Stimulated activated CD8-positive, alpha-beta memory T cell treated with anti-CD3 and anti-CD28 coated beads, Interleukin-4, amount 100 ng/mL, for 4 hours (primary cell): ENCODE results near the gene RALGPS1.

Experiments
- DNase-seq, 2 donors: peaks; one replicate each; pipeline ENCODE4 v3.0.0-alpha.2; 2020; ENCODE audit warnings: low read depth in 2 of 2, low spot score in 1 of 2

Gene RALGPS1

GRCh38 chr9:127199001-127199791 lies 284.6 kb downstream of the RALGPS1 start:
- DNase-seq = peak; percentile 49 to 69

GRCh38 chr9:127200106-127200862 lies 285.7 kb downstream of the RALGPS1 start:
- no peak for DNase-seq

GRCh38 chr9:127201071-127201541 lies 286.5 kb downstream of the RALGPS1 start:
- no peak for DNase-seq

GRCh38 chr9:127201731-127202130 lies 287.1 kb downstream of the RALGPS1 start:
- DNase-seq = no peak

- no peak for DNase-seq
Observed at GRCh38 chr9:127202461-127203169, 288.0 kb downstream of the RALGPS1 start.

GRCh38 chr9:127203681-127204327 lies 289.2 kb downstream of the RALGPS1 start:
- no peak for DNase-seq

GRCh38 chr9:127204771-127205470 lies 290.3 kb downstream of the RALGPS1 start:
- DNase-seq = no peak

- no peak for DNase-seq
Observed at GRCh38 chr9:127205952-127206351, 291.4 kb downstream of the RALGPS1 start.

- DNase-seq = no peak
Observed at GRCh38 chr9:127206666-127207065, 292.1 kb downstream of the RALGPS1 start.

GRCh38 chr9:127207734-127208410 lies 293.3 kb downstream of the RALGPS1 start:
- DNase-seq = no peak

GRCh38 chr9:127208416-127208815 lies 293.8 kb downstream of the RALGPS1 start:
- no peak for DNase-seq

- no peak for DNase-seq
Observed at GRCh38 chr9:127209220-127209619, 294.6 kb downstream of the RALGPS1 start.

- DNase-seq = no peak
Observed at GRCh38 chr9:127209948-127210640, 295.5 kb downstream of the RALGPS1 start.

GRCh38 chr9:127210851-127211730 lies 296.5 kb downstream of the RALGPS1 start:
- DNase-seq = no peak

- no peak for DNase-seq
Observed at GRCh38 chr9:127211983-127212382, 297.4 kb downstream of the RALGPS1 start.

- no peak for DNase-seq
Observed at GRCh38 chr9:127212453-127212852, 297.9 kb downstream of the RALGPS1 start.

GRCh38 chr9:127213859-127214258 lies 299.3 kb downstream of the RALGPS1 start:
- no peak for DNase-seq
